HuH-7.5 (cell line): ENCODE measurements around the gene CCDC198.

ENCODE experiments used
- DNase-seq: peaks from one replicate; pipeline ENCODE4 v3.0.0; 2011; ENCODE audit warnings: low spot score

Gene CCDC198

DNA sequence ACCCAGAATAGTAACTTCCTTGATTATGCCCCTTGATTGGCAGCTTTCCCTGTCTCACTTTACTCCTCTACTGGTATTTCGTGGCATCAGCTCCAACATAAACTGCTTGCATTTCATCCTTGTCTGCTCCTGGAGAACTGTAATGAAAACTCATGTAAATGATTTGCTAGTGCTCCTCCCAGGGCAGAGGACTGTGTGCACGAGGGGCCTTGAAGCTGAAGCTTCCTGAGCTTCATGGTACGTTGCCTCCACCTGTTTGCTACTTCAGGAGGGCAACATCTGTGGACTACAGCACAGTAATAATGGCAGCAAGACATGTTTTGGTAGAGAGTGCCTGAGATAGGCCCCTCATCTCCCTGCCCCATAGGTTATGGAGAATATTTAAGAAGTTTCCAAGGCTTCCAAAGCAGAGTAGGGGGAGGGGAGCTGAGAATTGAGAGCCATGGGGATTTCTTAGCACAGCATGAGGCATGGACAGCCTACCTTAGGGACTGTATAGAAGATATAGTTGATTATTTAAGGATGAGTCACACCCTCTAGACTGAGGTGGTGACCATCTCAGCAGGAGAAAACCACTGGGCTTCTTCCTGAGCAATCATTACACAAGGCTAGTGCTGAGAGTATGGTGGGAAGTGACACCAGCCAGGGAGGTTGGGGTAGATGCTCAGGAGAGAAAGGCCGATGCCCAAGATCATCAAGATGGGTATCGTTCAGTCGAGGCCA lies 29.5 kb downstream of the CCDC198 start:
- DNase-seq: no peak

DNA sequence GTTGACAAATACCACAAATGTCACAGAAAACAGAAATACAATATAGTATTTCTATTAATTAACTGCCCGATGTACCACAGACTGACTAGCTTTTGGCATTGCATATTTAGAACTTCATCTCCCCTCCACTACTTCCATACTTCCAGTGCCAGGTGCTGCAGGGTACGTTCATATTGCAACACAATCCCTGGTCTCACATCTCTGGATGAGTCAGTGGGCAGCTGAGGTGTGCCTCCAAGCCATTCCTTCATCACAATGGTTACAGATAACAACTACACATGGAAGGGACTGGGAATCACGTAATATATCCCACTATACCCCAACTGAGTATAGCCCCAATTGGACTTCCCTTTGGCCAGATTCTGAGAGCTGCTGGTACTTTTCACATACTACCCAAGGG lies 31.1 kb downstream of the CCDC198 start:
- no peak for DNase-seq

DNA sequence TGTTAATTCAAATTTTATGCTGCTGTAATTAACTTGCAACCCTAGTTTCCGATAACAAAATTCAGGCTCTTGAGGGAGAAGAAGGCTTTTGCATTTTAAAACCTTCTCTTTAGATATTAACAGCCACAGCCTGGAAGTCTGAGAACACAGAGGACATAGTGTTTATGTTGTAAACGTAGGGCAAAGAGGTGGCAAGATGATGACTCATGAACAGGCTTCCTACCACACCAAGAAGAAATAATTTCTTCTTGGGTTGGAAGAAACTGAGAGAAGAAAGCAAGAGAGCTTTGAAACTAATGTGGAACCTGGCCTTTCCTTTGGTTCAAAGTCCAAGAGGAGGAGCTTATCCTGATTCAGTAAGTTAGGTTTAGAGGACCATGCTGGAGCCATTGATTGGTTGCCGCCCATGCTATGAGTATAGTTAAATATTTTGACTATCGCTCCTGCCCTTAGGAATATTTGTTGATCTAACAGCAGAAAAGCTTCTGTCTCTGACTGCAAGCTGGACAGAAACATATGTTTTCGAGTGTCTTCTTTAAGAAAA lies 31.8 kb downstream of the CCDC198 start:
- DNase-seq: no peak

DNA sequence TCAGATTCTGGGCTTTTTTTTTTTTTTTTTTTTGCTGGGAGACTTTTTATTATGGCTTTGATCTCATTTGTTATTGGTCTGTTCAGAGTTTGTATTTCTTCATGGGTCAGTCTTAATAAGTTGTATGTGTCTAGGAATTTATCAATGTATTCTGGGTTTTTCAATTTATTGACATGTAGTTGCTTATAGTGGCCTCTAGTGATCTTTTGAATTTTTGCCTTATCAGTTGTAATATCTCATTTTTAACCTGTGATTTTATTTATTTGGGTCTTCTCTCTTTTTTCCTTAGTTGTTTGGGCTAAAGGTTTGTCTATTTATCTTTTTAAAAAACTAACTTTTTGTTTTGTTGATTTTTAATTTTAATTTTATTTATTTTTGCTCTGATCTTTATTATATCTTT lies 57.7 kb downstream of the CCDC198 start:
- DNase-seq: no peak

DNA sequence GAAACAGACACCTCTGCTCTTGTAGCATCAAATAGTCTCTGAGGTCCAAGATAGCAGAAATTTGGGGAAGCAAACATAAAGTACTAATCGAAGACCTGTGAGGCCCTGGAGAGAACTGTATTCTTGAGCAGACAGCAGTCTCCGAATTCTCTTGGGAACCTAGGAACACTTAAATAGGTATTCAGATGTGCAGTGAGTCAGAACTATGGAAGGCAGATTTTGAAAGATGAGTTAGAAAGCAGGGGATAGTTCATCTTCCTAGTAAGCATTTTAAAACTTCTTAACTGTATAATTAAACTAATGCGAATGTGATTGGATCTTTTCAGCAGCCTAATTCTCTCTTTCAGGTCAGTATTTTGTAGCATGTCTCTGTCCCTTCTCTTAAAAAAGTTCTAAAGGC lies 72.7 kb downstream of the CCDC198 start:
- no peak for DNase-seq

DNA sequence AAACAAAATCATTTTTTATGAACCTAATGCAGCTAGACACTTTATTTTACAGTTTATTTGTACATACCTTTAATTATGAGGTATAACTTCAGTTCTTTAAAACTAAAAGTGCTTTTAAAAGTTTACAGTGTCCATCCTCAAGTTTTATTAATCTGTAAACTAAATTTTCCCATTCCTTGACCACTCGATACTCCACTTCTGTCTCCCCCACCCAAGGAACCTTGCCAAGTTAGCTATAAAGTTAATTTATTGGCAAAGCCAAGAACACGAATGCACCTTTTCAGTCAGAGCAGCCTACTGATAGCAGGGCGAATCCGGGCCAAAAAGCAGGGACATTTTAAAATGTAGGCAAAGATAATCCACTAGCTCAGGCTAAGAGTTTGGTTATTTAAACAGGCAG lies 73.6 kb downstream of the CCDC198 start:
- DNase-seq: no peak
